Neural cell (in vitro differentiated cells): ENCODE data around the gene GDI1. TPM values are rescaled to one million over a fixed set of nuclear protein-coding genes. Genes with fewer than 3 reads are reported as not detected.

Source experiments
- H2AFZ ChIP-seq: fragments of 200-600, 300-800 bp; sonication (generic), shearing (Covaris generic); 2 replicates; pipeline ENCODE4 v1.6.0; 2014; ENCODE audit warnings: low read depth, mild to moderate bottlenecking, antibody characterized with exemption, low read length, moderate library complexity
- H3F3A ChIP-seq: fragments of 200-600 bp; shearing (Covaris generic); 2 replicates; pipeline ENCODE4 v1.6.1; 2016; ENCODE audit warnings: mild to moderate bottlenecking, moderate library complexity, mixed read lengths, antibody characterized with exemption, low read length; ENCODE audit not compliant: insufficient read depth, poor library complexity, severe bottlenecking
- H3K27ac ChIP-seq: fragments of 200-600, 300-800 bp; sonication (generic), shearing (Covaris generic); 2 replicates; pipeline ENCODE4 v1.5.1; 2014; ENCODE audit warnings: mild to moderate bottlenecking, low read length, moderate library complexity
- H3K27me3 ChIP-seq: fragments of 300-800, 200-600 bp; sonication (generic), shearing (Covaris generic); 2 replicates; pipeline ENCODE4 v1.6.0; 2014; ENCODE audit warnings: mild to moderate bottlenecking, low read depth, low read length, moderate library complexity; ENCODE audit not compliant: insufficient read depth
- H3K36me3 ChIP-seq: fragments of 300-800, 200-600 bp; sonication (generic), shearing (Covaris generic); 2 replicates; pipeline ENCODE4 v1.5.1; 2014; ENCODE audit warnings: mild to moderate bottlenecking, antibody characterized with exemption, low read length, moderate library complexity; ENCODE audit not compliant: insufficient read depth
- H3K4me2 ChIP-seq: fragments of 300-800, 200-600 bp; sonication (generic), shearing (Covaris generic); 2 replicates; pipeline ENCODE4 v1.6.0; 2014; ENCODE audit warnings: mild to moderate bottlenecking, low read length
- H3K4me3 ChIP-seq: fragments of 300-800, 200-600 bp; sonication (generic), shearing (Covaris generic); 2 replicates; pipeline ENCODE4 v1.5.1; 2014; ENCODE audit warnings: mild to moderate bottlenecking, low read length, moderate library complexity
- H3K79me2 ChIP-seq: fragments of 200-600 bp; shearing (Covaris generic); replicated peaks from 2 replicates; pipeline ENCODE4 v1.6.0; 2014; ENCODE audit warnings: mild to moderate bottlenecking, low read length, moderate library complexity; ENCODE audit not compliant: insufficient read depth
- H3K9ac ChIP-seq: fragments of 300-800, 200-600 bp; sonication (generic), shearing (Covaris generic); 2 replicates; pipeline ENCODE4 v1.6.1; 2016; ENCODE audit warnings: mild to moderate bottlenecking, low read length, mixed read lengths
- H3K9me2 ChIP-seq: fragments of 200-600 bp; shearing (Covaris generic); 2 replicates; pipeline ENCODE4 v1.6.1; 2016; ENCODE audit warnings: mild to moderate bottlenecking, low read length, mixed read lengths; ENCODE audit not compliant: insufficient read depth
- H3K9me3 ChIP-seq: fragments of 200-600, 300-800 bp; sonication (generic), shearing (Covaris generic); 2 replicates; pipeline ENCODE4 v1.6.1; 2016; ENCODE audit warnings: mild to moderate bottlenecking, mixed run types, low read length, moderate library complexity, mixed read lengths
- H4K20me1 ChIP-seq: fragments of 200-600 bp; shearing (Covaris generic); 2 replicates; pipeline ENCODE4 v1.6.1; 2016; ENCODE audit warnings: mild to moderate bottlenecking, mixed run types; ENCODE audit not compliant: insufficient read depth
- EP300 ChIP-seq: fragments of 450-650 bp; conservative IDR thresholded peaks from 2 replicates; pipeline ENCODE4 v1.6.1; 2014; ENCODE audit warnings: antibody characterized with exemption, mild to moderate bottlenecking, moderate library complexity; ENCODE audit not compliant: poor library complexity, severe bottlenecking
- EZH2 ChIP-seq: fragments of 200-600, 300-800 bp; shearing (Covaris generic), sonication (generic); IDR thresholded peaks from 2 replicates; pipeline ENCODE4 v1.6.1; 2014; ENCODE audit warnings: antibody characterized with exemption, low read length, borderline replicate concordance, mild to moderate bottlenecking; ENCODE audit not compliant: insufficient read depth, poor library complexity, severe bottlenecking
- MXI1 ChIP-seq: fragments of 450-650 bp; conservative IDR thresholded peaks from 2 replicates; pipeline ENCODE4 v1.6.1; 2014; ENCODE audit warnings: antibody characterized with exemption, mild to moderate bottlenecking; ENCODE audit not compliant: poor library complexity, severe bottlenecking
- POLR2AphosphoS5 ChIP-seq: IDR thresholded peaks from 2 replicates; pipeline ENCODE4 v1.6.1; 2012
- RAD21 ChIP-seq: fragments of 450-650 bp; conservative IDR thresholded peaks from 2 replicates; pipeline ENCODE4 v1.6.1; 2014; ENCODE audit warnings: antibody characterized with exemption, mild to moderate bottlenecking, moderate library complexity
- SMC3 ChIP-seq: fragments of 450-650 bp; conservative IDR thresholded peaks from 2 replicates; pipeline ENCODE4 v1.6.1; 2014; ENCODE audit warnings: antibody characterized with exemption, mild to moderate bottlenecking, moderate library complexity; ENCODE audit not compliant: poor library complexity
- TAF1 ChIP-seq: IDR thresholded peaks from 2 replicates; pipeline ENCODE4 v1.6.1; 2012; ENCODE audit warnings: low read depth
- polyA plus RNA-seq: library from polyadenylated mRNA; depleted of rRNA; stranded (reverse); fragments of >200 nt; gene quantifications from 2 replicates; pipeline ENCODE4 v1.2.3, GENCODE V29; 2014
- TF ChIP-seq, protein P1 (sequence below): fragments of 450-650 bp; IDR thresholded peaks from 2 replicates; pipeline ENCODE4 v1.5.1; 2014; ENCODE audit warnings: antibody characterized with exemption, mild to moderate bottlenecking, moderate library complexity; ENCODE audit not compliant: poor library complexity, severe bottlenecking
- TF ChIP-seq, protein P2 (sequence below): IDR thresholded peaks from 2 replicates; pipeline ENCODE4 v1.6.1; 2012; ENCODE audit warnings: borderline replicate concordance

Gene GDI1
- polyA plus RNA-seq, 1 donor from 2014 or later, result 370 TPM

DNA sequence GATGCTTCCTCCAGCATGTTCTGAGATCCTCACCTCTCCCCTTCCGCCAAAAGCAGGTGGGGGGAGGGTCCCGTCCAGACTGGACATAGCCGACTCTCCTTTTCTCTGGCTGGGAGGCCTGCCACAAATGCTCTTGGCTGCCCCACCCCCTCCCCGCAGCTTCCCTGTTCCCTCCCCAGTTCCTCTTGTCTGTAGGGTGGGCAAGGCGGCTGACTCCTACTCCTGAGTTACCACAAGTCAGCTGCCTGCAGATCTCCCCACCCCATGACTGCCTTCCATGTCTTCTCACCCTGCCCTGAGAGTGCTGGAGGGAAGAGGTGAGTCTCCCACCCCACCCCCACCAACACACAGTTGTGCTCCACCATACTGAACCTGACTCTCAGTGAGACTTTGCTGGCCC is 5.6 kb upstream of the GDI1 start:
- TF ChIP-seq EP300 (no peak), RAD21 (no peak), MXI1 (no peak), POLR2AphosphoS5 (no peak), SMC3 (no peak), TAF1 (no peak), EZH2 (no peak)
- TF ChIP-seq, protein P1, sequence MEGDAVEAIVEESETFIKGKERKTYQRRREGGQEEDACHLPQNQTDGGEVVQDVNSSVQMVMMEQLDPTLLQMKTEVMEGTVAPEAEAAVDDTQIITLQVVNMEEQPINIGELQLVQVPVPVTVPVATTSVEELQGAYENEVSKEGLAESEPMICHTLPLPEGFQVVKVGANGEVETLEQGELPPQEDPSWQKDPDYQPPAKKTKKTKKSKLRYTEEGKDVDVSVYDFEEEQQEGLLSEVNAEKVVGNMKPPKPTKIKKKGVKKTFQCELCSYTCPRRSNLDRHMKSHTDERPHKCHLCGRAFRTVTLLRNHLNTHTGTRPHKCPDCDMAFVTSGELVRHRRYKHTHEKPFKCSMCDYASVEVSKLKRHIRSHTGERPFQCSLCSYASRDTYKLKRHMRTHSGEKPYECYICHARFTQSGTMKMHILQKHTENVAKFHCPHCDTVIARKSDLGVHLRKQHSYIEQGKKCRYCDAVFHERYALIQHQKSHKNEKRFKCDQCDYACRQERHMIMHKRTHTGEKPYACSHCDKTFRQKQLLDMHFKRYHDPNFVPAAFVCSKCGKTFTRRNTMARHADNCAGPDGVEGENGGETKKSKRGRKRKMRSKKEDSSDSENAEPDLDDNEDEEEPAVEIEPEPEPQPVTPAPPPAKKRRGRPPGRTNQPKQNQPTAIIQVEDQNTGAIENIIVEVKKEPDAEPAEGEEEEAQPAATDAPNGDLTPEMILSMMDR, result no peak
- TF ChIP-seq, protein P2, sequence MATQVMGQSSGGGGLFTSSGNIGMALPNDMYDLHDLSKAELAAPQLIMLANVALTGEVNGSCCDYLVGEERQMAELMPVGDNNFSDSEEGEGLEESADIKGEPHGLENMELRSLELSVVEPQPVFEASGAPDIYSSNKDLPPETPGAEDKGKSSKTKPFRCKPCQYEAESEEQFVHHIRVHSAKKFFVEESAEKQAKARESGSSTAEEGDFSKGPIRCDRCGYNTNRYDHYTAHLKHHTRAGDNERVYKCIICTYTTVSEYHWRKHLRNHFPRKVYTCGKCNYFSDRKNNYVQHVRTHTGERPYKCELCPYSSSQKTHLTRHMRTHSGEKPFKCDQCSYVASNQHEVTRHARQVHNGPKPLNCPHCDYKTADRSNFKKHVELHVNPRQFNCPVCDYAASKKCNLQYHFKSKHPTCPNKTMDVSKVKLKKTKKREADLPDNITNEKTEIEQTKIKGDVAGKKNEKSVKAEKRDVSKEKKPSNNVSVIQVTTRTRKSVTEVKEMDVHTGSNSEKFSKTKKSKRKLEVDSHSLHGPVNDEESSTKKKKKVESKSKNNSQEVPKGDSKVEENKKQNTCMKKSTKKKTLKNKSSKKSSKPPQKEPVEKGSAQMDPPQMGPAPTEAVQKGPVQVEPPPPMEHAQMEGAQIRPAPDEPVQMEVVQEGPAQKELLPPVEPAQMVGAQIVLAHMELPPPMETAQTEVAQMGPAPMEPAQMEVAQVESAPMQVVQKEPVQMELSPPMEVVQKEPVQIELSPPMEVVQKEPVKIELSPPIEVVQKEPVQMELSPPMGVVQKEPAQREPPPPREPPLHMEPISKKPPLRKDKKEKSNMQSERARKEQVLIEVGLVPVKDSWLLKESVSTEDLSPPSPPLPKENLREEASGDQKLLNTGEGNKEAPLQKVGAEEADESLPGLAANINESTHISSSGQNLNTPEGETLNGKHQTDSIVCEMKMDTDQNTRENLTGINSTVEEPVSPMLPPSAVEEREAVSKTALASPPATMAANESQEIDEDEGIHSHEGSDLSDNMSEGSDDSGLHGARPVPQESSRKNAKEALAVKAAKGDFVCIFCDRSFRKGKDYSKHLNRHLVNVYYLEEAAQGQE, result no peak
- Histone ChIP-seq H3K4me2 (no peak overlapping the region), H3K4me3 (no peak overlapping the region), H3K27ac (no peak overlapping the region), H3K36me3 (no peaks in the 10 kb centered on the region), H3K27me3 (no peaks in the 10 kb centered on the region), H3K9me3 (no peaks in the 10 kb centered on the region), H3K79me2 (peaks cover 12% of the 10 kb centered on the region), H3K9me2 (no peaks in the 10 kb centered on the region), H2AFZ (no peak overlapping the region), H4K20me1 (no peaks in the 10 kb centered on the region), H3K9ac (no peak overlapping the region), H3F3A (no peaks in the 10 kb centered on the region)

DNA sequence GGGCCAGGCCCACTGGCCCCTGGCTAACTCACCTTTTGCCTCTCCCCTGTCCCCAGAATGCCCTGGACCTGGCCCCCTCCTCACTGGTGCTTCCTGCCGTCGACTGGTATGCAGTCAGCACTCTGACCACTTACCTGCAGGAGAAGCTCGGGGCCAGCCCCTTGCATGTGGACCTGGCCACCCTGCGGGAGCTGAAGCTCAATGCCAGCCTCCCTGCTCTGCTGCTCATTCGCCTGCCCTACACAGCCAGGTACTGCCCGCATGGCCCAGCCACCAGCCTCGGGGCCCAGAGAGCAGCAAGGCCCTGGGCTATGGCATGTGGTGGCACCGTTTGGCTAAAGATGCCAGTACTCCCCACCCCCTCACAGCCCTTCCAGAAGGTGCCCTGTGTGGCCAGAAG is 4.7 kb upstream of the GDI1 start:
- H3K27ac ChIP-seq, result no peak overlapping the region

More for the DNA sequence above, 4.7 kb upstream of the GDI1 start:
- no peaks in the 10 kb centered on the region for H3K36me3 ChIP-seq
- H3K9ac ChIP-seq, result no peak overlapping the region
- no peaks in the 10 kb centered on the region for H3K9me2 ChIP-seq
- H4K20me1 ChIP-seq, result no peaks in the 10 kb centered on the region
- no peak for TF ChIP-seq EZH2
- no peak for TF ChIP-seq RAD21
- TF ChIP-seq EP300, result no peak
- TF ChIP-seq POLR2AphosphoS5, result no peak
- no peak for TF ChIP-seq MXI1
- no peak for TF ChIP-seq SMC3
- TF ChIP-seq, protein P1, result no peak
- TF ChIP-seq, protein P2, result no peak
- TF ChIP-seq TAF1, result no peak
- no peak overlapping the region for H3K4me3 ChIP-seq
- H3K4me2 ChIP-seq, result no peak overlapping the region
- no peaks in the 10 kb centered on the region for H3K27me3 ChIP-seq
- no peaks in the 10 kb centered on the region for H3K9me3 ChIP-seq
- H3K79me2 ChIP-seq, result peaks cover 12% of the 10 kb centered on the region
- H2AFZ ChIP-seq, result no peak overlapping the region
- no peaks in the 10 kb centered on the region for H3F3A ChIP-seq
